Spleen (tissue), 11 donors: Measurements from ENCODE around the gene UVSSA. TPM values are rescaled to one million over a fixed set of nuclear protein-coding genes. Genes with fewer than 3 reads are reported as not detected.
A peak's percentile ranks its signal among the peaks of the same experiment; 100 is the strongest.

Source experiments
- DNase-seq: peaks from one replicate; pipeline ENCODE4 v3.0.0-alpha.2; 2020
- H3K27ac ChIP-seq, 8 donors: fragments of 200-600 bp; sonication (generic) in 7 of 8; 1 replicate in 4 of 8; 2 replicates in 4 of 8; pipeline versions ENCODE4 v1.5.0 to v1.8.0; 2016 to 2021; ENCODE audit warnings: inconsistent platforms in 4 of 8, mild to moderate bottlenecking in 4 of 8, moderate library complexity in 1 of 8
- H3K27me3 ChIP-seq, 7 donors: fragments of 200-600 bp; sonication (generic) in 6 of 7; replicated peaks in 1 of 7; 1 replicate in 4 of 7; 2 replicates in 3 of 7; pipeline versions ENCODE4 v1.5.0 to v1.8.0; 2016 to 2021; ENCODE audit warnings: inconsistent platforms in 3 of 7, mild to moderate bottlenecking in 1 of 7
- H3K36me3 ChIP-seq, 6 donors: fragments of 200-600 bp; sonication (generic) in 5 of 6; 1 replicate in 4 of 6; 2 replicates in 2 of 6; pipeline versions ENCODE4 v1.5.0 to v1.8.0; 2016 to 2021; ENCODE audit warnings: inconsistent platforms in 2 of 6
- H3K4me1 ChIP-seq, 6 donors: fragments of 200-600 bp; sonication (generic) in 5 of 6; 1 replicate in 3 of 6; 2 replicates in 3 of 6; pipeline versions ENCODE4 v1.5.0 to v1.8.0; 2016 to 2021; ENCODE audit warnings: inconsistent platforms in 3 of 6
- H3K4me3 ChIP-seq, 8 donors: fragments of 200-600 bp; sonication (generic) in 7 of 8; 1 replicate in 4 of 8; 2 replicates in 4 of 8; pipeline versions ENCODE4 v1.5.0 to v1.8.0; 2016 to 2021; ENCODE audit warnings: inconsistent platforms in 4 of 8, mild to moderate bottlenecking in 4 of 8, moderate library complexity in 2 of 8
- H3K9me3 ChIP-seq, 8 donors: fragments of 200-600 bp; sonication (generic) in 7 of 8; 1 replicate in 4 of 8; 2 replicates in 4 of 8; pipeline versions ENCODE4 v1.5.0 to v1.8.0; 2016 to 2021; ENCODE audit warnings: inconsistent platforms in 4 of 8
- CTCF ChIP-seq, 11 experiments: fragments of 200-600 bp in 7 of 11; fragments of 450-650 bp in 4 of 11; sonication (generic) in 4 of 11; IDR thresholded peaks in 8 of 11; conservative IDR thresholded peaks in 3 of 11; 1 replicate in 7 of 11; 2 replicates in 4 of 11; pipeline versions ENCODE4 v1.4.0 to v1.8.0; 2016 to 2021; ENCODE audit warnings: antibody characterized with exemption in 11 of 11, inconsistent platforms in 4 of 11, mild to moderate bottlenecking in 1 of 11
- POLR2A ChIP-seq, 3 donors: fragments of 450-650 bp; IDR thresholded peaks; one replicate each; pipeline ENCODE4 v1.5.1; 2017; ENCODE audit warnings: antibody characterized with exemption in 3 of 3, mild to moderate bottlenecking in 1 of 3
- POLR2AphosphoS5 ChIP-seq, 3 donors: sonication (generic); formaldehyde crosslinking; IDR thresholded peaks; one replicate each; pipeline ENCODE4 v1.5.1; 2017; ENCODE audit warnings: antibody characterized with exemption in 3 of 3
- WGBS, 5 donors: extraction: QIAGEN DNeasy Blood & Tissue Kit in 3 of 5; methylation state at CpG; one replicate each; pipeline versions ENCODE4 v1.1.5 to v1.1.7; 2013 to 2018; 5-methylcytosine and 5-hydroxymethylcytosine counted together
- intact Hi-C: fragments of 100-400 bp; cut with DNase I; formaldehyde crosslinking; loops from one replicate; pipeline ENCODE4 v1.15.0; 2023; ENCODE audit warnings: low total_unique reads
- polyA plus RNA-seq, 3 donors: library from polyadenylated mRNA; stranded (reverse); fragments of 200-250 nt; gene quantifications; one replicate each; pipeline ENCODE4 v1.2.1, GENCODE V29; 2013
- total RNA-seq, 7 donors: library from RNA; depleted of rRNA in 3 of 7; stranded (reverse); fragments of >200 nt in 3 of 7; fragmentation: NEBNext Ultra II Directional in 4 of 7; extraction: Animal tissue kit (Norgen Biotek cat#: 25700) in 4 of 7; gene quantifications; one replicate each; pipeline versions ENCODE4 v1.1.0 to v1.2.1, GENCODE V29; 2016 to 2021
- donor health status: healthy with polysubstance abuse.
- donor health status: DM: no; HTN: no; CAD: no; lungs with moderate emphysema.
- donor health status: DM: no; HTN: no; CAD: no.
- donor health status: Bipolar disorder and iron deficiency.
- donor health status: healthy.
- donor health status: DM: no; HTN: no; CAD: no.
- donor health status: DM: yes; HTN: yes; CAD: no.

Gene UVSSA
- total and polyA plus RNA-seq, 10 donors = 3.0 to 54.0 (median 26.8) TPM

DNA sequence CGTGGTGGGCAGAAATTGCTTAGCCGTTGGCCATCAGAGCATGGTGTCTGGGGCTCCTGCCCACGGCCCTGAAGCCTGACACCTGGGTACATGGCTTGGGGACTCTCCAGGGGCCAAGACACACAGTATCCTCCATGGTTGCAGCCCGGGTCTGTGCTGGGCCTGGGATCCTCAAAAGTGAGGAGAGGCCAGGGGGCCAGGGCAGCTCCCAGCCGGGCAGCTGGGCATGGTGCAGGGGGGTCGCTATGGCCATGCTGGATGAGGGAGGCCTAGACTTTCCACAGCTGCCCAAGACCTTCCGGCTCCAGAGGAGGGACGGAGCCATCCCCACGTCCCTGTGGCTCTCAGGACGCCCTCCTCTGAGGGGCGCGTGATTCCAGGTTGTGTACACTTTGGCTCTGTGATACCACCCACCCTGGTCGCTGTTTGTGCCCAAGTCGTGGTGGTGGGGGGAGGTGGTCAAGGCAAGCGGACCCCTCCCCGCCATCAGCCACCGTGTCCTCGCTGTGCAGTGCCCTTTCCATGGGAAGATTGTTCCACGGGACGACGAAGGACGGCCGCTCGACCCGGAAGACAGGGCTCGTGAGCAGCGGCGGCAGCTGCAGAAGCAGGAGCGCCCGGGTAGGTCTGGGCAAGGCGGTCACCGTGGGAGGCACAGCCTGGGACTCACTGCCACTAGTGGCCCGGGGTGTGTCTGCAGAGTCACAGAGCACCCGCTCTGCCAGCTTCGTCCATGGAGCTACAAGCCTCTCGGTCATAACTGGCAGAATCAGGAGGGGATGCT, 33.6 kb downstream of the UVSSA start:
- no peaks in the 10 kb centered on the region for H3K4me1 ChIP-seq
- no peak overlapping the region for H3K4me3 ChIP-seq
- H3K9me3 ChIP-seq = no peaks in the 10 kb centered on the region
- no peak for TF ChIP-seq POLR2AphosphoS5 (IDR thresholded peaks at IDR 0.05)
- TF ChIP-seq CTCF (IDR thresholded peaks at IDR 0.05 in 8 of 11, conservative IDR thresholded peaks at IDR 0.05 in 3 of 11) = no peak
- no peak for TF ChIP-seq POLR2A (IDR thresholded peaks at IDR 0.05)
- H3K27ac ChIP-seq = no peak overlapping the region
- H3K36me3 ChIP-seq = peaks cover 0 to 96% (median 40%) of the 10 kb centered on the region in 6 donors
- intact Hi-C loops = no loop called here
- peak; percentile 71 for DNase-seq
- no peaks in the 10 kb centered on the region for H3K27me3 ChIP-seq
- 89 to 93% (median 91%) methylated on average over 28 to 36 of the region's 36 CpGs for WGBS, 5 donors

DNA sequence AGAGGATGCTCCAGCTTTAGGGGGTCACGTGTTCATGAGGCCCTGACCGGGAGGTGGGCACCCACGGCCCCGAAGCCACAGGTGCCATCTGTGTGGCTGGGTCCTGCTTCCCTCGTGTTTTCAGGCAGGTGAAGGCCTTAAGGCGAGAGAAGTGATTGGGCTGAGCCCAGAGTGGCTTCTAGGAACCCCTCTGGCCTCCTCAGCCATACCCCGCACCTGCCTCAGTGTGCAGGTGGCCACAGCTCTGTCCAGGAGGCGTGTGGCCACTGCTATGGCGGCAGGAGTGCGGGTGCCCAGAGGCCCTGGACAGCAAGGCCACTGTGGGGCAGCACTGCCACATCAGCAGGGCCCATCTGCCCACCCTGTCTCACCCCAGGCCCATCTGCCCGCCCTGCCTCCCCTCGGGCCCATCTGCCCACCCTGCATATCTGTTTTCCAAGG, 34.2 kb downstream of the UVSSA start:
- TF ChIP-seq CTCF (IDR thresholded peaks at IDR 0.05 in 8 of 11, conservative IDR thresholded peaks at IDR 0.05 in 3 of 11) = no peak
- TF ChIP-seq POLR2AphosphoS5 (IDR thresholded peaks at IDR 0.05) = no peak
- TF ChIP-seq POLR2A (IDR thresholded peaks at IDR 0.05) = no peak
- intact Hi-C loops = no loop called here
- peak; percentile 58 for DNase-seq
- Histone ChIP-seq H3K27me3 (no peaks in the 10 kb centered on the region), H3K9me3 (no peaks in the 10 kb centered on the region), H3K27ac (no peak overlapping the region), H3K4me3 (no peak overlapping the region), H3K4me1 (no peaks in the 10 kb centered on the region), H3K36me3 (peaks cover 0 to 96% (median 40%) of the 10 kb centered on the region in 6 donors)
- 79 to 95% (median 94%) methylated on average over 3 to 12 of the region's 12 CpGs for WGBS, 5 donors

- TF ChIP-seq POLR2A (IDR thresholded peaks at IDR 0.05) = no peak
- no peak for TF ChIP-seq POLR2AphosphoS5 (IDR thresholded peaks at IDR 0.05)
- TF ChIP-seq CTCF (IDR thresholded peaks at IDR 0.05 in 8 of 11, conservative IDR thresholded peaks at IDR 0.05 in 3 of 11) = no peak
- intact Hi-C loops = no loop called here
- no peak overlapping the region for H3K4me3 ChIP-seq
- H3K27ac ChIP-seq = no peak overlapping the region
- no peaks in the 10 kb centered on the region for H3K4me1 ChIP-seq
- H3K36me3 ChIP-seq = peaks cover 0 to 96% (median 41%) of the 10 kb centered on the region in 6 donors
- WGBS, 5 donors = 95 to 99% (median 96%) methylated on average over 24 of the region's 24 CpGs
- peaks cover 0 to 5% (median 0%) of the 10 kb centered on the region in 8 donors for H3K9me3 ChIP-seq
- H3K27me3 ChIP-seq = no peaks in the 10 kb centered on the region
- DNase-seq = peak; percentile 61
These were observed 35.0 kb downstream of the UVSSA start for GRCh38 chr4:1381944-1382541.
